A549 (cell line): Measurements from ENCODE around the gene HOXC6.

Experiments used
- CHD2 ChIP-seq: fragments of 150-350 bp; IDR thresholded peaks from 2 replicates; pipeline ENCODE4 v1.6.1; 2014; ENCODE audit warnings: low read length; ENCODE audit not compliant: partially characterized antibody
- KDM1A ChIP-seq: fragments of 200-600 bp; sonication (generic); IDR thresholded peaks from 2 replicates; pipeline ENCODE4 v1.6.1; 2016; ENCODE audit warnings: low read depth, mild to moderate bottlenecking
- MAZ ChIP-seq: fragments of 150-350 bp; IDR thresholded peaks from 2 replicates; pipeline ENCODE4 v1.6.1; 2014; ENCODE audit warnings: antibody characterized with exemption, low read depth, low read length, borderline replicate concordance
- REST ChIP-seq: fragments of 200-600 bp; sonication (generic); IDR thresholded peaks from 2 replicates; pipeline ENCODE4 v1.6.1; 2016; ENCODE audit warnings: antibody characterized with exemption, mild to moderate bottlenecking, moderate library complexity
- SREBF2 ChIP-seq: fragments of 450-650 bp; IDR thresholded peaks from 2 replicates; pipeline ENCODE4 v1.6.1; 2014; ENCODE audit warnings: mild to moderate bottlenecking, moderate library complexity
- TF ChIP-seq, protein P1 (sequence below): IDR thresholded peaks from 2 replicates; pipeline ENCODE4 v1.6.1; 2012
- TF ChIP-seq, protein P2 (sequence below): fragments of 450-650 bp; IDR thresholded peaks from 2 replicates; pipeline ENCODE4 v1.6.1; 2014; ENCODE audit warnings: antibody characterized with exemption

DNA sequence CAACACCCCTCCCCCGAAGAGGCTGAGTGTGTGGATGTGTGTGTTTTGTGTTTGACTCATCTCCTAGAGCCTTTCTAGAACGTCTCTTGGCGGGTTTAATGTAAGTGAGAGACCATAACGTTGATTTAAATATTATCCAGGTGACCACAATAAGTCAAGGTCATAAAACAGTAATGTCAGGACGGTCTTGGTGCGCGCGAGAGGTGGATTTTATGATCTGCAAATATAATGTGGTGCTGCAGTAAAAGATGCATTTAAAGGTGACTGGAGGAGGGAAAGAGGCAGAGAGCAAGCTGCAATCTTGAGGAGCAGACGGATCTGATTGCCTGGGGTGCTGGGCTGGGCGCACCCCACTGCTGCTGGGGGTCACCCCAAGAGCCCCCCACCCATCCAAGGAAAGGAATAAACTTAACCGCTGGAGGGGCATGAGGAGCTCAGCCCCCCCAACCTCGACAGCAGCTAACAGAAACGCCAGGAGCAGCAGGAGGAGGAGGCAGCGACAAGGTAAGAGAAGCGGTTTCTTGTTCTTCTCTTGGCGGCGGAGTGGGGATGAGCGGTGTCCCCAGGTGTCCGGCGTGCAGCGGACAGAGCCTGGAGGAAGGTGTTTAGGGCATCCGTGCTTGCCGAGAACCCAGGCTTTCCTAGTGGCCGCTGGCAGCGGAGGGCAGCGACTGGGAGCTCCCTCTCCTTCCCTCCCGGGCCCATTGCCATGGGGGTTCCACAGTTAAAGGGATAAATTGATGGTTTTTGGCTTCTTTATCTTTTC lies 37.7 kb upstream of the HOXC6 start:
- TF ChIP-seq REST (no peak), SREBF2 (no peak), MAZ (no peak), KDM1A (no peak), CHD2 (no peak)
- TF ChIP-seq, protein P1, sequence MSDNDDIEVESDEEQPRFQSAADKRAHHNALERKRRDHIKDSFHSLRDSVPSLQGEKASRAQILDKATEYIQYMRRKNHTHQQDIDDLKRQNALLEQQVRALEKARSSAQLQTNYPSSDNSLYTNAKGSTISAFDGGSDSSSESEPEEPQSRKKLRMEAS: no peak
- TF ChIP-seq, protein P2, sequence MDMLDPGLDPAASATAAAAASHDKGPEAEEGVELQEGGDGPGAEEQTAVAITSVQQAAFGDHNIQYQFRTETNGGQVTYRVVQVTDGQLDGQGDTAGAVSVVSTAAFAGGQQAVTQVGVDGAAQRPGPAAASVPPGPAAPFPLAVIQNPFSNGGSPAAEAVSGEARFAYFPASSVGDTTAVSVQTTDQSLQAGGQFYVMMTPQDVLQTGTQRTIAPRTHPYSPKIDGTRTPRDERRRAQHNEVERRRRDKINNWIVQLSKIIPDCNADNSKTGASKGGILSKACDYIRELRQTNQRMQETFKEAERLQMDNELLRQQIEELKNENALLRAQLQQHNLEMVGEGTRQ: no peak
